ENCODE data around the gene HADH. TPM values are rescaled to one million over a fixed set of nuclear protein-coding genes. Genes with fewer than 3 reads are reported as not detected.
A peak's percentile ranks its signal among the peaks of the same experiment; 100 is the strongest.
"Not testable (repeated sequence)": the region's sequence is repeated elsewhere in the genome, so short reads cannot be mapped to it uniquely, and the experiment has no call there.

HADH gene
- 127 TPM for total RNA-seq

DNA sequence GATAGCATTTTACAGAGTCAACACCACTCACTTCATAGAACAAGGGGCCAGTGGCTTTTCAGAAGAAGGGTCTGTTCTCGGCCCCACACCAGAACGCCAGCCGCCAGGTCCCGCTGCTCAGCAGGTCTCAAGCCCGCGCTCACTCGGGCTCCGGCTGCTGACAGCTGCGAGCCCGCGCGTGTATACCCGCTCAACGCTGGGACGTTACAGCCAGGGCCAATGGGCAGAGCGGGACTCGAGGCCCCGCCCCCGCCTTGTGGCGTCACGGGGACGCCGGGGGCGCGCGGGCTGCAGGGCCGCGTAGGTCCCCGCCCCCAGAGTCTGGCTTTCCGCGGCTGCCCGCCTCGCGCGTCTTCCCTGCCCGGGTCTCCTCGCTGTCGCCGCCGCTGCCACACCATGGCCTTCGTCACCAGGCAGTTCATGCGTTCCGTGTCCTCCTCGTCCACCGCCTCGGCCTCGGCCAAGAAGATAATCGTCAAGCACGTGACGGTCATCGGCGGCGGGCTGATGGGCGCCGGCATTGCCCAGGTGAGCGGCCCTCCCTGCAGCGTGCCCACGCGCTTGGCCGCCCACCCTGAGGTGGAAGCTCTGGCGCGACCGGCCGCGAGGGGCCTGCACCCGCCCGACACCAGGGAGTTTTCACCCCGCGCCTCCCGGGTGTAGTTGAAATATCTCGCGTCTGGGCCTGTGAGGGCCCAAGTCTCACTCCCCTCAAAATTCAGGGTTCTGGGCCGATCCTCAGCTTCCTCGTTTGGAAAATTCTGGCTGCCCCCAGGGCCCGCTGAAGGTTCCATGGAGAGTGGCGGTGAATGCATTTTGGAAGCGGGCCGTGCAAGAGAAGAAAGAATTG, at the start of gene HADH:
Gene HADH, plus strand, starts transcription at position 353 of the 850 bp plus-strand sequence. Its CDS starts 44 bp downstream, at position 397.
- DNase-seq (ENCODE audit: low spot score) (peak; percentile 97), ATAC-seq (peak; percentile 90)

- no peak for DNase-seq (ENCODE audit: low spot score)
- no peak for ATAC-seq
Observed at GRCh38 chr4:107945809-107946208, 43.9 kb upstream of the HADH start.

- no peak for DNase-seq (ENCODE audit: low spot score)
- ATAC-seq = no peak
Observed at GRCh38 chr4:107950746-107951540, 38.7 kb upstream of the HADH start.

- ATAC-seq (no peak), DNase-seq (ENCODE audit: low spot score) (no peak)
Observed at GRCh38 chr4:107951551-107951950, 38.1 kb upstream of the HADH start.

GRCh38 chr4:107956011-107956410, 33.7 kb upstream of the HADH start:
- DNase-seq (ENCODE audit: low spot score) (no peak), ATAC-seq (no peak)

DNA sequence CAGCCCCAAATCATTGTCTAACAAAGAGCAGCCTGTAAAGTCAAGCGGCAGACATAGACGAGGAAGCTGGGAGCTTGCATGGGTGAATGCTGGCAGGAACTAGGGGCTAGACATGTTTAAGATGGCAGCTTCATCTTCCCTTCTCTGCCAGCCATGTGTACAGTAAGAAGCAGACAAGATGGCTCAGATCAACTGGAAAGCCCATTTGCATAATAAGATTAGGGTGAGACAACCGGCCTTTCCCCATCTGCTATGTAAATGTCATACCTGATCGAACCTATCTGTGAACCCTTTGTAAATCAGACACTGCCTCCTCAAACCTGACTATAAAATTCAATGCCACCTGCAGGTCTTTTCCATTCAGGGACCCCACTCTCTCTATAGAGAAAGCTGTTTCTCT, 22.8 kb upstream of the HADH start:
- DNase-seq (ENCODE audit: low spot score) (no peak), ATAC-seq (no peak)

GRCh38 chr4:107967519-107967918, 22.2 kb upstream of the HADH start:
- not testable (repeated sequence) for DNase-seq (ENCODE audit: low spot score); ATAC-seq

DNA sequence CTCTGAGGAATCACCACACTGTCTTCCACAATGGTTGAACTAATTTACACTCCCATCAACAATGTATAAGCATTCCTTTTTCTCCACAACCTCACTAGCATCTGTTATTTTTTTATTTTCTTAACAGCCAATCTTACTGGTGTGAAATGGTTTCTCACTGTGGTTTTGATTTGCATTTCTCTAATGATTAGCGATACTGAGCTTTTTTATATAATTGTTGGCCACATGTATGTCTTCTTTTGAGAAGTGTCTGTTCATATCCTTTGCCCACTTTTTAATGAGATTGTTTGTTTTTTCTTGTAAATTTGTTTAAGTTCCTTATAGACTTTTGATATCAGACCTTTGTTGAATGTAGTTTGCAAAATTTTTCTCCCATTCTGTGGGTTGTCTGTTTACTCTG, 21.8 kb upstream of the HADH start:
- not testable (repeated sequence) for DNase-seq (ENCODE audit: low spot score); ATAC-seq

DNA sequence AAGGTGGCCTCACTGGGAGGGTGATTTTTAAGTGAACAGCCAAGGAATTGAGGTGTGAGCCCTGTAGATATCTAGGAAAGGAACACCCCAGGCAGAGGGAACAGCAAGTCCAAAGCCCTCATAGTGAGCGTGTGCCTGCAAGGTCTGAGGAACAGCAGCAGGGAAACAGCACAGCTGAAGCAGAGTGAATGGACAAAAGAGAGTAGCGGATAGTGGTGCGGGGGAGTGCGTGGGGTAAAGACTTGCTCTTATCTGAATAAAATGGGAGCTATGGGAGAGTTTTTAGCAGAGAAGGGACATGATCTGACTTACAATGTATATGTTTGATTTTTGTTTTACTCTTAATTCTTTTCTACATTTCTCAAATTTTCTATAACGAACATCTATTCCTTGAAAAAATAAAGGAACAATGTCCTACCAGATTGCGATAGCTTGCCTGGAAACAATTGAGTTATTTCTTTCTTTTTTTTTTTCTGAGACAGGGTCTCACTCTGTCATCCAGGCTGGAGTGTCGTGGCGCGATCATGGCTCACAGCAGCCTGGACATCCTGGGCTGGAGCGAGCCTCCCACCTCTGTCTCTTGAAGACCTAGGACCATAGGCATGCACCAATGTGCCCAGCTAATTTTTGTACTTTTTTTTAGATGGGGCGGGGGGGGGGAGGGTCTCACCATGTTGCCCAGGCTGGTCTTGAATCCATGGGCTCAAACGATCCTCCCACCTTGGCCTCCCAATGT, 19.5 kb upstream of the HADH start:
- ATAC-seq (no peak), DNase-seq (ENCODE audit: low spot score) (no peak)

DNA sequence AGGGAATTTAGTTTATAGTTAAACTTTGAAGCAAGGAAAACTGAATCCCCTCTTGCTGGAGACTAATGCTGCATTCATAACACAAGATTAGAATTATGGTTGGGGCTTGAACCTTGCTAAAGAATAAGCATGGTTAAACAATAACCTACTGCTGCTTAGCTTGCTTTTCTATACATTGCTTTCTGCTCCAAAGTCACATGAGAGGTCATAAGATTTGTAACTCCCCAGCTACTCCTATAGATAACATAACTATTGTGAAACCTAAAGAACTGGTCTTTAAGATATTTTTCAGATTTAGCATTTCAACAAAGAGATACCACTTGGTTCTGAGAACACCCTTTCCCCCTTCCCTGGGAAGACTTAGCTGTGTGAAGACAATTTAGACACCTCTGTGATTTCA, 17.1 kb upstream of the HADH start:
- DNase-seq (ENCODE audit: low spot score) (no peak), ATAC-seq (no peak)

DNA sequence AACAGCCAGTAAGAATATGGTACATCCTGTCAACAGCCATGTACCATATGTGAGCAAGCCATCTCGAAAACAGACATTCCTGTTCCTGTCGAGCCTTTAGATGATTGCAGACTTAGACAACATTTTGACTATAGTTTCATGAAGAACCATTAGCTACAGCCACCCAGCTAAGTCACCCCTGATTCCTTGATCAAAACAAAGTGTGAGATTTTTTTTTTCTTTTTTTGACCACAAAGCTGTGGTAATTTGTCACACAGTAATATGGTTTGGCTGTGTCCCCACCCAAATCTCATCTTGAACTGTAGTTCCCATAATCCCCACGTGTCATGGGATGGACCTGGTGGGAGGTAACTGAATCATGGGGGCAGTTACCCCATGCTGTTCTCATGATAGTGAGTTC, 15.2 kb upstream of the HADH start:
- no peak for ATAC-seq
- no peak for DNase-seq (ENCODE audit: low spot score)

DNA sequence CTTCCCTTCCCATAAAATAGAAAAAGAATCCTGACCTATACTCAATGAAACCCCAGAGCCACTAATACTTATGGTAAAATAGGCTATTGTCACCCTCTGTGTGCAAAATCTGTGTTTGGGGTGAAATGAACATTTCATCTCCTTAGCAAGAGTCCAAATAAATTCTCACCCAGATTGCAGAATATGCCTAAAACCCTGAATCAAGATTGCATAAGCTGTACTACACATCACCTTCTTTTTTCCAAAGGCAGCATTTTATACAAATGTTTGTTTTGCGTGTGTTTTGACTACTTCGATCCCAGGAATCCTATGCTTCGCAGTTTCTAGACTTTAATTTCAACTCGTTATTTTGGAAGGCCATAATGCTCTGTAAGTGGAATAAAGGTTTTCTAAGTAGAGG, 12.2 kb upstream of the HADH start:
- no peak for DNase-seq (ENCODE audit: low spot score)
- peak; percentile 35 for ATAC-seq

DNA sequence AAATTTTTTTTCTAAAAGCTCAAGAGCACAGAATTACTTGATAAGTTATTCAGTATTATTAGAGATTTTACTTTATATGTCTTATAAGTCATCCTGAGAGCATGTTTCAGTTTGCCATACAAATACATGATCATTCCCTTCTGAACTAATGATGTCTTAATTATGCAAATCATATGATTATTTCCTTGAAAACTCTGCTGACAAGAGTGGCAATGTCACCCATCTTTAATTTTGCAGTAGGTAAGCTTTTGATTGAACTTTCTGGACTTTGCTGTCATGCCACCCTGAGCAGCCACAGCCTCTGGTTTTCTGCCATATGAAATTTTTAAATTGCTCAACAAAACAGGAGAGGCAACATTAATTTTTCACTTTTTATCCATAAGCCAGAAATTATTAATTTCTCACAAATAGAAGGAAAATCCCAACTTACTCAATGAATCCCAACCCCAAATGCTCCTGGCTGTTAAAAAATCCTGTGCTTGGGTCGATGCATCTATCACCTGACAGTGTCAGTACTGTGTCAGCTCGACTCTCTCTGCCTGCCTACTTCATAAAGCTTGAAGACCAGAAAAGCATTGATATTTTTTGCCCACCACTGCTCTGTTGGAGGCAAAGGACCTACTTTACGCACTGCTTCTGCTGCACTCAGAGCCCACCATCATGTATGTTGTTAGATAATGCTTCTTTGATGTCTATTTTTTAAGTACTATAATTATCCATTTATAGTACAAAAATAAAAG, 11.6 kb upstream of the HADH start:
- peak; percentile 73 for ATAC-seq
- peak; percentile 48 for DNase-seq (ENCODE audit: low spot score)

GRCh38 chr4:107978716-107979451, 10.8 kb upstream of the HADH start:
- peak; percentile 87 for ATAC-seq
- DNase-seq (ENCODE audit: low spot score) = peak; percentile 77

GRCh38 chr4:107987916-107988762, 1.6 kb upstream of the HADH start:
- ATAC-seq (no peak), DNase-seq (ENCODE audit: low spot score) (no peak)

DNA sequence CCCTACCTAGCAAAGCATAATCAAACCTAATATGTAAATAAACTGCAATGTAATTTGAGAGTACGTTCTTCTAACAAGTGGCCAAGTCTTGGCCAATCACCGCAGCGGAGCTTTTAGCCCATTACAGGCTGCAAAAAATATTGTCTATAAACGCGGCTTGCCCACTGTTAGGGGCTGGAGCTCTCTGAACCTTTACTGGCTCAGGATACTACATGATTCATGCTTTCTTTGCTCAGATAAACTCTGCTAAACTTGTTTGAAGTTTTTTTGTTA, 990 bp upstream of the HADH start:
- DNase-seq (ENCODE audit: low spot score) = no peak

DNA sequence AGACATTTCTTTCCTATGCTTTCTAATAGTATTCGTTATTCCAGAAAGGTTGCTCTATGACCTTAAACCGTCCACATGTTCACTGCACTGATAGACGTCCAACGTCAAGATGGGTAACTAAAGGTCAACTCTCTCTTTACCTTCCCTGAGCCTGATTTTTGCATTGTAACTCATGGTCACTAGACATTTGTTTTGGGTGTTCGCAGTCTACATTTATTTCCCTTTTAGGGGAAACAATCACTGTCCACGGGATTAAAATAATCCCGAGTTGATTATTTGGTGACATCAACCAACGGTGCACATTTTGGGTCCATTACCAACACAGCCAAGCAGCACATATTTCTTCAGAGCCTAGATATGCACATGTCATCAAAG, 540 bp upstream of the HADH start:
- ATAC-seq = peak; percentile 68
- DNase-seq (ENCODE audit: low spot score) = no peak

More for the DNA sequence above, 990 bp upstream of the HADH start:
- no peak for ATAC-seq

DNA sequence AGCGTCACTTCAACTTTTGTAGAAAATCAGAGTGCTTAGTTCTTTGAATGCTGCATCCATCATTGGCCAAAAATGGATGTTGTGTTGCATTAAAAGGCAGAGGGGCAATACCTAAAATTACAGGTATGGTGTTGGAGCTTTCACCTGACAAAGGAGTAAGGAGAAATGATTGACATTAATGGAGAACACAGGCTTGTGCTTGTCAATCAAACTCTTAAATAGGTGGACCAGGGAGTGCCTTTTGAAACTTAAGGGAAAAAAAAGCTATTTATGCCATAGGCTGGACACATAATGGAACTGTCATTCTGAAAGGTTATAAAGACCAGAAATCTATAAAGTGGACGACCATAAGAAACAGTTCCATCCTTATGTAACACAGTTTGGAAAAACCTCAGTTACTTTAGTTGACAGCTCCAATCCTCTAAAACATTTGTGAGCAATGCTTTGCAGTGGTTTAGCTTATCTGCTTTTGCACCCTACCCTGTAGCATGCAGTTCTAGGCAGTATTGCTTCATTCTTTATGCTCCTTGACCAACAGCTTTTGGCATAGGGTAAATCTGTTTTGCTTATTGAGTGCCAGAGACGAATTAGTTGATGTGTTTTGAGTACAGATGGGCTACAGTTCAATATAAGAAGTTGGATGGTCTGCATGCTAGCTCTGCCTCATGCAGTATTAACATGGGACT, 2.4 kb downstream of the HADH start:
- ATAC-seq = peak; percentile 20
- peak; percentile 48 for DNase-seq (ENCODE audit: low spot score)

DNA sequence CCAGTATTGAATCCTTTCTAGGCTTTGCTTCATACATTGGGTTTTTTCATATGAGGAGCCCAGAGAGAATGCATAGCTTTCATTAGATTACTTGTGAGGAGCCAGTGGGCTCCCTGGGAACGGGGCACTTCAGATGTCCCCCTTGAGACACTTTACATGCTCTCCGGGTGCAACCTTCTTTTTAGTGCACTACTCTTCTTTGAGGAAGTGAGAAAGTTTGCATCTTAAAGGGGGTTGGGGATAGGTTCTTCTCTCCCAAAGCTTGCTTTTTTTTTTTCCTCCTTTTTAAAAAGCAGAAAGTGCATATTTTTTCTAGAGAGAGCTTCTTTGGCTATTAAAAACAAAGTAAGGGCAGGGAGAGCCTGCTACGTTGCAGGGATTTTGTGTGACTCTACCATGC, 4.3 kb downstream of the HADH start:
- DNase-seq (ENCODE audit: low spot score) = no peak
- ATAC-seq = no peak
